Measurements from ENCODE around the gene GAB1.
A peak's percentile ranks its signal among the peaks of the same experiment; 100 is the strongest.

GAB1 gene

DNA sequence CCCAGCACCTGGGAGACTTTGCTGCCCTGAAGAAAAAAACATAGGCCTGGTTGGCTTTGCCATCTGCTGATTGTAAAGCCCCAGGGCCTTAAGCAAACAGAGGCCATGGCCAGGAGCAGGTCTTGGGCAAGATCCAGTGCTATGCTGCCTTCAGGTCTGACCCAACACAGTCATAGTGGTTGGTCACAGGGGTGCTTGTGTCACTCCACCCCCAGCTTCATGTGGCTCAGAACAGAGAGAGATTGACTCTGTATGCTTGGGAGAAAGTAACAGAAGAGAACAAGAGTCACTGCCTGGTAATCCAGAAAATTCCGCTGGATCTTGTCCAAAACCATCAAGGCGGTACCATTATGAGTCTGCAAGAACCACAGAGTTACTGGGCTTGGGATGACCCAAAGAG, 152.4 kb downstream of the GAB1 start:
- no peak for DNase-seq (ENCODE audit: low read depth)

DNA sequence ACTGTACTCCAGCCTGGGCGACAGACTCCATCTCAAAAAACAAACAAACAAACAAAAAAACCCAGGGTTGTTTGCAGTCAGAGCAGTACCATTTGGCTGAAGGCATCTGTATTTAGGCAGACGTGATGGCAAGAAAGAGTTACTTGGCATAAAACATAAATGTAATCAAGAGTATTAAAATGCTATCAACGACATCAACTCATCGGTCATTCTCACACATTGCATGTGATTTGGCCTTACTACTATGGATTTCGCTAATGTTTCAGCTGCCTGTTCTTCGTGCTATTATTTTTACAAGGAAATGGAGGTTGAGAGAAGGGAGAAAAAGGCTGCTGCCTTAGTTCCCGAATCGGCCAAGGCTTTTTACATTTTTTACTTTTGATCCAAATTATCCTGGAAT, 161.3 kb downstream of the GAB1 start:
- no peak for DNase-seq (ENCODE audit: low read depth)

- no peak for DNase-seq (ENCODE audit: low read depth)
These were observed 165.6 kb downstream of the GAB1 start for GRCh38 chr4:143502231-143502630.

- DNase-seq (ENCODE audit: low read depth): no peak
These were observed 169.4 kb downstream of the GAB1 start for GRCh38 chr4:143506031-143506430.

DNA sequence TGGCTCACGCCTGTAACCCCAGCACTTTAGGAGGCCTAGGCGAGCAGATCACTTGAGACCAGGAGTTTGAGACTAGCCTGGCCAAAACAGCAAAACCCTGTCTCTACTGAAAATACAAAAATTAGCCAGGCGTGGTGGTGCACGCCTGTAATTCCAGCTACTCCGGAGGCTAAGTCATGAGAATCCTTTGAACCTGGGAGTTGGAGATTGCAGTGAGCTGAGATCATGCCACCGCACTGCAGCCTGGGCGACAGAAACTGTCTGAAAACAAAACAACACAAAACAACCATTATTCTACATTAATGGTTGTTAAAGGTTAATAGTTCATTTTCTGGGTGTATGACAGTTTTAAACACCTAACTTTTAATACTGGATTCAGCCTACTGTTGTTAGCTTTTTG, 175.2 kb downstream of the GAB1 start:
- no peak for DNase-seq (ENCODE audit: low read depth)

DNA sequence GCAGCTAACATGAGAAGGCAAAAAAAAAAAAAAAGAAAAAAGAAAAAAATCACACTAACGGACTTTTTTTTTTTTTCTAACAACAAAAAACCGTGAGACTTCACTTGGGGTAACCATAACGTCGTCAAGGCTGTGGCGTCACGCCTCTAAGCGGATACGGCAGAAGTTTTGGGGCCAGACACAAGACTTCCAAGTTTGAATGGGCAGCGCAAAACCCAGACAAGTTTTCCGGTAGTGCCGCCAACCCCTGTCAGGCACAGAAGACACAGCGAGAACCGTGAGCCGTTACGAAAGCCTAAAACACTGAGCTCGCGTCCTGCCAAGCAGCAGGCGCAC, 176.3 kb downstream of the GAB1 start:
- DNase-seq (ENCODE audit: low read depth): no peak

DNA sequence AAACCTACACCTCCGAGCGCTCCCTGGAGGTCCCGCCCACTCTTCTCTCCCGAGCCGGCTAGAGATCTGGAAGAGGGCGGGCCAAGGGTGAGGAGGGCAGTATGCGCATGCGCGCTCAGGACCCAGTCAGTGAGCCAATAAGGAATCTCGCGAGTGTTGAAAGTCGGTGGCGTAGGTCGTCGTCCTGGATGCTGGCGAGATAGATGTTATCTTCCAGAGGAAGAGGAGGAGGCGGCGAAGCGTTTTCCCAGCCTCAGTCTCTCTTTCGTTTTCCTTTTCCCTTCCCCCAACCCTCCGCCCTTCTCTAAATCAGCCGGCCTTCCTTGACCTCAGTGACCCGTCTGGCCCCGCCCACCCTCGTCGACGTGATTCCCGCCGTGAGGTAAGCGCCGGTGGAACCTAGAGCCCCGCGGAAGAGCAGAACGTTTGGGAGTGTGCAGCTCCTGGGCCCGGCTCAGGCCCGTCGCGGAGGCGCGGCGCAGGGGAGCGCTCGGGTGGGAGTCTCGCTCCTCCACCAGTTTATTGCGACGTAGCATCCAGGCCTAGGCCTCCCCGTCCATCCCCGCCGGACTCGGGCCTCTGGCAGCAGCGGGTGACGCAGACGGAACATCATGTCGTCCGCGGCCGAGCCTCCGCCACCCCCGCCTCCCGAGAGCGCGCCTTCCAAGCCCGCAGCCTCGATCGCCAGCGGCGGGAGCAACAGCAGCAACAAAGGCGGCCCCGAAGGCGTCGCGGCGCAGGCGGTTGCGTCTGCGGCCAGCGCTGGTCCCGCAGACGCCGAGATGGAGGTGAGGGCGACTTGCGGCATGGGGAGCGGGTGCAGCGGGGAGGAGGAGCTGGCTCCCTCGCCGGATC, 176.9 kb downstream of the GAB1 start, which contains the start of gene SMARCA5:
Gene SMARCA5 (plus strand): TSS at position 389 of the 855 bp plus-strand sequence. CDS start 223 bp downstream, at position 612.
- peak; percentile 90 for DNase-seq (ENCODE audit: low read depth)

DNA sequence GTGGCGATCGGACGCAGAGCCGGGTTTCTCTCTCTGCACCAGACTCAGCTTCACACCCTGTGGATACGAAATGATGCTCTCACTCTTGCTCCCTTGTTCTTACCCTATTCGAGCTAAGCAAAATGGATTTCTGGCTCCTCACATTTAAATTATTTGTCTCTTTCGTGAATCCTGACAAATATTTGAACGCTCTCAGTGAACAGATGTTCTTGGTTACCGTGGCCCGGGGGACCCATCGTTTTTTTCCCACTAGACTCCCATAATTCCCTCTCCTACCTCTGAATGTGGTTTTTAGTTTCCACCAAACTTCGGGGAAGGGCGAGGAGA, 177.5 kb downstream of the GAB1 start:
- DNase-seq (ENCODE audit: low read depth): no peak

GRCh38 chr4:143514497-143514896, 177.8 kb downstream of the GAB1 start:
- no peak for DNase-seq (ENCODE audit: low read depth)

GRCh38 chr4:143514901-143515300, 178.2 kb downstream of the GAB1 start:
- DNase-seq (ENCODE audit: low read depth): no peak

DNA sequence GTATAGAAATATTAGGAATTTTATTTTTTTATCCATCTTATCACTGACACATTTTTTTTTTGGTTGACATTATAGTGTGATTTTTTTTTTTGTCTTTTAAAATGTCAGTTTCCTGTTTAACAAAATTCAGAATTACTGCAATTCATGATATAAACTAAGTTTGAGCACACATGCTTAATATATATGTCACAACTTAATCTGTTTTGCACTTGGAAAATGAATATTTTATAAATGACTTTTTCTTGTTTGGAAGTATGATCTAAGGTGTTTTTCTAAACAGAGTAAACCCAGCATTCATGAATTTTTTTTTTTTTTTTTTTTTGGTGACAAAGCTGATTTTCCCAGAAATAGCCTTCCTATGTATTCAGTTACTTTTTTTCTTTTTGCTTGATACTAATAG, 179.2 kb downstream of the GAB1 start:
- no peak for DNase-seq (ENCODE audit: low read depth)

- no peak for DNase-seq (ENCODE audit: low read depth)
These were observed 181.1 kb downstream of the GAB1 start for GRCh38 chr4:143517764-143518163.
